Testis (tissue), 2 donors: Measurements from ENCODE around the gene NAA16.

ENCODE experiments used
- CTCF ChIP-seq, 3 experiments: fragments of 450-650 bp in 2 of 3; fragments of 200-600 bp in 1 of 3; sonication (generic) in 1 of 3; IDR thresholded peaks; one replicate each; pipeline ENCODE4 v1.5.1; 2016 to 2019; ENCODE audit warnings: antibody characterized with exemption in 3 of 3, mild to moderate bottlenecking in 2 of 3, moderate library complexity in 1 of 3
- POLR2A ChIP-seq: fragments of 450-650 bp; IDR thresholded peaks from one replicate; pipeline ENCODE4 v1.6.1; 2017; ENCODE audit warnings: antibody characterized with exemption, mild to moderate bottlenecking, moderate library complexity

- TF ChIP-seq CTCF (IDR thresholded peaks at IDR 0.05) (no peak), POLR2A (no peak)
These were observed 21.8 kb downstream of the NAA16 start for GRCh38 chr13:41332829-41333228.
